Mammary epithelial cell (primary cell): Measurements from ENCODE around the gene MYO15A.

Source experiments
- CTCF ChIP-seq, 2 donors: IDR thresholded peaks in 1 of 2; conservative IDR thresholded peaks in 1 of 2; 2 replicates each; pipeline ENCODE4 v1.5.1; 2011 to 2012; ENCODE audit warnings: inconsistent platforms in 2 of 2, low read length in 2 of 2, mild to moderate bottlenecking in 2 of 2, control low read depth in 1 of 2, low read depth in 1 of 2; ENCODE audit not compliant: insufficient read depth in 1 of 2; ENCODE audit errors: extremely low read depth in 1 of 2
- EZH2 ChIP-seq: IDR thresholded peaks from 2 replicates; pipeline ENCODE4 v1.6.1; 2012; ENCODE audit warnings: low read length, inconsistent platforms, borderline replicate concordance

- TF ChIP-seq CTCF (conservative IDR thresholded peaks at IDR 0.05 in 1 of 2, IDR thresholded peaks at IDR 0.05 in 1 of 2; ENCODE audit: extremely low read depth in 1 of 2, insufficient read depth in 1 of 2, low read depth in 1 of 2, low read length in 2 of 2) (no peak), EZH2 (no peak)
Measured at GRCh38 chr17:18229254-18229653, 120.7 kb downstream of the MYO15A start.
